Karpas-422 (cell line): ENCODE measurements around the gene INVS. TPM values are rescaled to one million over a fixed set of nuclear protein-coding genes. Genes with fewer than 3 reads are reported as not detected.

ENCODE experiments used
- DNase-seq: peaks from one replicate; pipeline ENCODE4 v3.0.0-alpha.2; 2015
- H2AFZ ChIP-seq: fragments of 200-600 bp; sonication (generic); 2 replicates; pipeline ENCODE4 v1.6.1; 2014; ENCODE audit warnings: antibody characterized with exemption, low read length, mixed read lengths
- H3K27ac ChIP-seq: fragments of 200-600 bp; sonication (generic); 2 replicates; pipeline ENCODE4 v1.5.1; 2014; ENCODE audit warnings: mild to moderate bottlenecking, low read length, moderate library complexity
- H3K27me3 ChIP-seq: fragments of 200-600 bp; sonication (generic); 2 replicates; pipeline ENCODE4 v1.6.1; 2014; ENCODE audit warnings: low read length, mixed read lengths
- H3K36me3 ChIP-seq: fragments of 200-600 bp; sonication (generic); 2 replicates; pipeline ENCODE4 v1.6.1; 2014; ENCODE audit warnings: low read length, mixed read lengths; ENCODE audit not compliant: insufficient read depth
- H3K4me1 ChIP-seq: fragments of 200-600 bp; sonication (generic); 2 replicates; pipeline ENCODE4 v1.6.1; 2014; ENCODE audit warnings: mild to moderate bottlenecking, low read length, mixed read lengths
- H3K4me2 ChIP-seq: fragments of 200-600 bp; sonication (generic); 2 replicates; pipeline ENCODE4 v1.6.1; 2014; ENCODE audit warnings: low read length, low read depth, mild to moderate bottlenecking; ENCODE audit not compliant: poor library complexity, severe bottlenecking
- H3K4me3 ChIP-seq: fragments of 200-600 bp; sonication (generic); 2 replicates; pipeline ENCODE4 v1.5.1; 2014; ENCODE audit warnings: mild to moderate bottlenecking, antibody characterized with exemption, low read length, mixed read lengths
- H3K79me2 ChIP-seq: fragments of 200-600 bp; sonication (generic); 2 replicates; pipeline ENCODE4 v1.6.1; 2014; ENCODE audit warnings: mild to moderate bottlenecking, low read length, mixed read lengths
- H3K9ac ChIP-seq: fragments of 200-600 bp; sonication (generic); 2 replicates; pipeline ENCODE4 v1.6.0; 2014; ENCODE audit warnings: low read length
- H3K9me2 ChIP-seq: fragments of 200-600 bp; sonication (generic), shearing (Covaris generic); replicated peaks from 2 replicates; pipeline ENCODE4 v1.6.0; 2014; ENCODE audit warnings: mild to moderate bottlenecking, low read length, moderate library complexity; ENCODE audit not compliant: insufficient read depth
- H3K9me3 ChIP-seq: fragments of 300-700, 200-600 bp; sonication (generic); 2 replicates; pipeline ENCODE4 v1.6.1; 2014; ENCODE audit warnings: low read length, mixed read lengths
- H4K20me1 ChIP-seq: fragments of 200-600 bp; sonication (generic); 2 replicates; pipeline ENCODE4 v1.6.1; 2014; ENCODE audit warnings: mild to moderate bottlenecking, antibody characterized with exemption, low read length, low read depth; ENCODE audit not compliant: insufficient read depth
- total RNA-seq: library from RNA; depleted of rRNA; stranded (reverse); fragments of >200 nt; shearing (Covaris generic); gene quantifications from 2 replicates; pipeline ENCODE4 v1.2.3, GENCODE V29; 2014; ENCODE audit warnings: low replicate concordance

The INVS gene
- total RNA-seq, 1 experiment from 2014 or later, result 33.8 TPM

DNA sequence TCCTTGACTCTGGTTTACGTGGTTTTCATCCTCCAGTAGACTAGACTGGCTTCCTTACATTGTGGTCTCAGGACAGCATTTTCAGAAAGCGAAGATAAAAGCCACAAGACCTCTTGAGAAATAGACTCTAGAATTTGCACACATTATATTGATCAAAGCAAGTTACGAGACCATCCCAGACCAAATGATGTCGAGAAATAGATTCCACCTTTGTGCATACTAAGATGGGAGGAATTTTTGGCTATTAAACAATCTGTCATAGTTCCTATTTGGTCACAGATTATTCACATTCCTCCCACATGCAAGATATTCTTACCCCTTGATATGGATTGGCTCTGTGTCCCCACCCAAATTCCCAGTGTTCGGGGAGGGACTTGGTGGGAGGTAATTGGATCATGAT, 188.1 kb downstream of the INVS start:
- Histone ChIP-seq H3K27ac (no peak overlapping the region), H3K79me2 (no peaks in the 10 kb centered on the region), H3K4me3 (no peak overlapping the region), H3K4me1 (no peaks in the 10 kb centered on the region), H3K36me3 (peaks cover 14% of the 10 kb centered on the region; the same call in 1 of the 2 replicates), H3K9me2 (no peaks in the 10 kb centered on the region), H3K4me2 (no peak overlapping the region), H3K9ac (no peak overlapping the region), H3K9me3 (no peaks in the 10 kb centered on the region), H3K27me3 (no peaks in the 10 kb centered on the region), H2AFZ (no peak overlapping the region), H4K20me1 (no peaks in the 10 kb centered on the region)
- no peak for DNase-seq

DNA sequence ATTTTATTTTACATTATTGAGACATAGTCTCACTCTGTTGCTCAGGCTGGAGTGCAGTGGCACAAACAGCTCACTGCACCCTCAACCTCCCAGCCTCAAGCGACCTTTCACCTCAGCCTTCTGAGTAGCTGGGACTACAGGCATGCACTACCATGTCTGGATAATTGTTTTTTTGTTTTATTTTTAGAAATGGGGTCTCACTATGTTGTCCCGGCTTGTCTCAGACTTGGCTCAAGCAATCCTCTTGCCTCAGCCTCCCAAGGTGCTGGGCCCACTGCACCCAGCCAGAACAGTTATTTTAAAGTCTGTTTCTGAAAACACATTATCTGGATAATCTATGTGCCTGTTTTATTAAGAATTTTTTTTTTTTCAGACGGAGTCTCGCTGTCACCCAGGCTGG, 191.7 kb downstream of the INVS start:
- no peaks in the 10 kb centered on the region for H4K20me1 ChIP-seq
- no peak overlapping the region for H3K4me2 ChIP-seq
- peaks cover 14% of the 10 kb centered on the region; the same call in 1 of the 2 replicates for H3K36me3 ChIP-seq
- no peaks in the 10 kb centered on the region for H3K27me3 ChIP-seq
- no peaks in the 10 kb centered on the region for H3K9me2 ChIP-seq
- H2AFZ ChIP-seq, result no peak overlapping the region
- no peaks in the 10 kb centered on the region for H3K9me3 ChIP-seq
- H3K4me3 ChIP-seq, result no peak overlapping the region
- DNase-seq, result no peak
- H3K4me1 ChIP-seq, result no peaks in the 10 kb centered on the region
- H3K27ac ChIP-seq, result no peak overlapping the region
- H3K79me2 ChIP-seq, result no peaks in the 10 kb centered on the region
- H3K9ac ChIP-seq, result no peak overlapping the region

DNA sequence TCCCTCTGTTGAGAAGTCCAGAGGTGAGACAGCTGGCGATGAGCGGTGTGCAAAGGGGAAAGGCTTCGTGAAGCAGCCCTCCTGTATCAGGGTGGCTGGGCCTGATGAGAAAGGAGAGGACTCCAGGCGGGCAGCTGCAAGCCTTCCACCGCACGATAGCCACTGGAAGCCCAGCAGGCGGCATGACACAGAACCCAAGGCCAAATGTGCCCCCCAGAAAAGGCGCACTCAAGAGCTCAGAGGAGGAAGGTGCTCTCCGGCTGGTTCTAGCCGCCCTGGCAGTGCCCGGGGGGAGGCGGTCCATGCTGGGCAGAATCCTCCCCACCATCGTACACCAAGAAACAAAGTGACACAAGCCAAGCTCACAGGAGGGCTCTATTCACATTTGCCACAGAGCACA, 193.4 kb downstream of the INVS start:
- Histone ChIP-seq H2AFZ (no peak overlapping the region), H3K36me3 (peaks cover 14% of the 10 kb centered on the region; the same call in 1 of the 2 replicates), H3K79me2 (no peaks in the 10 kb centered on the region), H3K4me3 (no peak overlapping the region), H3K27me3 (no peaks in the 10 kb centered on the region), H3K4me2 (no peak overlapping the region), H3K27ac (no peak overlapping the region), H3K9me3 (no peaks in the 10 kb centered on the region), H3K9me2 (no peaks in the 10 kb centered on the region), H4K20me1 (no peaks in the 10 kb centered on the region), H3K9ac (no peak overlapping the region), H3K4me1 (no peaks in the 10 kb centered on the region)
- no peak for DNase-seq

DNA sequence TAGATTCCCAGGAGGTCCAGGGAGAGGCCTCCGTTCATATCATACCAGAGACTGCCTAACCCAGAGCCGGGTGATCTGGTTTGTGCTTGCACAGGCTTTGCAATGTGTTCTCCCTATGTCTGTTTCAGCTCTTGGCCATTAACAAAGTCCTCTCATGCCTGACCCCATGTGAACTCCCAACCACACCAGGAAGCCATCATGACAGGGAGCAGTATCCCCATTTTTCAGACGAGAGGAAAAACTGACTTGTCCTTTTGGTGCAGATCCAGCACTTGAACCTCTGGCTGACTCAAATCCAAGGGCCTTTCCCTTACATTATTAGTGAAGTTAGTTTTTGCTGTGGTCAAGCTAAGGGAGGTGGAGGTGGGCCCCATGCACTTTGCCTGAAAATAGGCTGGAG, 195.3 kb downstream of the INVS start:
- Histone ChIP-seq H3K36me3 (peaks cover 23% of the 10 kb centered on the region; the same call in 1 of the 2 replicates), H3K9me3 (no peaks in the 10 kb centered on the region), H2AFZ (no peak overlapping the region), H3K4me3 (no peak overlapping the region), H3K4me1 (no peaks in the 10 kb centered on the region), H3K27ac (no peak overlapping the region), H3K27me3 (no peaks in the 10 kb centered on the region), H3K4me2 (no peak overlapping the region), H3K79me2 (no peaks in the 10 kb centered on the region), H3K9me2 (no peaks in the 10 kb centered on the region), H4K20me1 (no peaks in the 10 kb centered on the region), H3K9ac (no peak overlapping the region)
- no peak for DNase-seq

DNA sequence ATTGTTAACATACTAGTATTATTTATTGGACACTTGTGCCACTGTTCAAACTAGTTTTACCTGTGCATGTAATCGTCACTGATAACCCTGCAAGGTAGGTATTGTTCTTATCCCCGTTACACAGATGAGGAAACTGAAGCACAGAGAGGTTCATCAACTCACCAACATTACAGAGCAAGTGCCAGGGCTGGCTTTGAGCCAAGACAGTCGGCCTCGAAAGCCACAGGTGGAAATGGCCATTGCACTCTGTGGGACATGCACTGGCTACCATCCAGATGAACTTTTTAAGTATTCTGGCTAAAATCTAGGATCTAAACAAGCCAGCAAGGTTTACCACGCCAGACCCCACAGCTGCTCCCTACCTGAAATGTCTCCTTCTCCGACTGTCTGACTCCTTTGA, 195.8 kb downstream of the INVS start:
- Histone ChIP-seq H3K4me2 (no peak overlapping the region), H2AFZ (no peak overlapping the region), H3K9ac (no peak overlapping the region), H3K79me2 (no peaks in the 10 kb centered on the region), H4K20me1 (no peaks in the 10 kb centered on the region), H3K4me1 (no peaks in the 10 kb centered on the region), H3K9me3 (no peaks in the 10 kb centered on the region), H3K9me2 (no peaks in the 10 kb centered on the region), H3K27ac (no peak overlapping the region), H3K27me3 (no peaks in the 10 kb centered on the region), H3K4me3 (no peak overlapping the region), H3K36me3 (peaks cover 26% of the 10 kb centered on the region; the same call in 1 of the 2 replicates)
- no peak for DNase-seq

DNA sequence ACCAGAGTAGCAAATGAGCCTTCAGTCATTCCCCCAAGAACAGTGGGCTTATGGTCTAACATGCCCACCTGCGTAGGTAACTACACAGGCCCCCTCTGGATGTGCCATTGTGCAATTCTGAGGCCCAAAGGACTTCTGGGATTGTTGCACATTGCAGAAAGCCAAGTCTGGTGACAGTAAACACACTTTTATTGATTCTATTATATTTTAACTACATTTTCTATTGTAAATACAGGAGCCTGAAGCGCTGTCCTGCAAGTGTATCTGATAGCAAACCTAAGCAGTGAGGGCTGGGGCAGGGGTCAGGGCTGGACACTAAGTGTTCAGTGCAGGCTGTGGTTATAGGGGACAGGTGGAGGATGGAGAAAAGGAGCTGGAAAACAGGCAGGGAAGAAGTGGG, 196.2 kb downstream of the INVS start:
- no peaks in the 10 kb centered on the region for H3K9me2 ChIP-seq
- no peaks in the 10 kb centered on the region for H4K20me1 ChIP-seq
- no peaks in the 10 kb centered on the region for H3K4me1 ChIP-seq
- H3K9ac ChIP-seq, result no peak overlapping the region
- no peak overlapping the region for H3K4me3 ChIP-seq
- no peaks in the 10 kb centered on the region for H3K9me3 ChIP-seq
- no peak overlapping the region for H2AFZ ChIP-seq
- no peak for DNase-seq
- peaks cover 30% of the 10 kb centered on the region; the same call in 1 of the 2 replicates for H3K36me3 ChIP-seq
- no peak overlapping the region for H3K4me2 ChIP-seq
- no peak overlapping the region for H3K27ac ChIP-seq
- no peaks in the 10 kb centered on the region for H3K27me3 ChIP-seq
- H3K79me2 ChIP-seq, result no peaks in the 10 kb centered on the region

DNA sequence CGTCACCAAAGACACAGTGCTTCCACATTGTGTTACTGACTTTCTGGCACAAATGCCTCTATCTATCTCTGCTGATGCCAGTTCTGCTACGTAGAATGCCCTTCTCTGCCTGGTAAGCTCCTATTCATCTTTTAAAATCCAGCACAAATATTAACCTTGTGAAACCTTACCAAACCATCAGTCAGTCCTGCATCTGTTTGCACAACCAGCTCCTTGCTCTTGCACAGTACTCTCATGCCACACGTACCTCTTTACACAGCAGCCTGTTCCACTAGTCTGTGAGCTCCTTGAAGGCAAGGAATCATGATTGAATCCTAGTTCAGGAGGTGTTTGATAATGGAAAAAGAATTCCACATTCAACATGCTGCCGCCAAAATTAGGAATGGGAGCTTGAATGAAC, 197.4 kb downstream of the INVS start:
- no peaks in the 10 kb centered on the region for H3K9me2 ChIP-seq
- H3K27me3 ChIP-seq, result no peaks in the 10 kb centered on the region
- no peaks in the 10 kb centered on the region for H3K4me1 ChIP-seq
- H3K27ac ChIP-seq, result no peak overlapping the region
- no peak for DNase-seq
- H3K36me3 ChIP-seq, result peaks cover 31% of the 10 kb centered on the region; the same call in 1 of the 2 replicates
- H3K9ac ChIP-seq, result no peak overlapping the region
- no peaks in the 10 kb centered on the region for H3K9me3 ChIP-seq
- H4K20me1 ChIP-seq, result no peaks in the 10 kb centered on the region
- H3K79me2 ChIP-seq, result peaks cover 5% of the 10 kb centered on the region; the same call in 1 of the 2 replicates
- H3K4me2 ChIP-seq, result no peak overlapping the region
- no peak overlapping the region for H3K4me3 ChIP-seq
- H2AFZ ChIP-seq, result no peak overlapping the region

DNA sequence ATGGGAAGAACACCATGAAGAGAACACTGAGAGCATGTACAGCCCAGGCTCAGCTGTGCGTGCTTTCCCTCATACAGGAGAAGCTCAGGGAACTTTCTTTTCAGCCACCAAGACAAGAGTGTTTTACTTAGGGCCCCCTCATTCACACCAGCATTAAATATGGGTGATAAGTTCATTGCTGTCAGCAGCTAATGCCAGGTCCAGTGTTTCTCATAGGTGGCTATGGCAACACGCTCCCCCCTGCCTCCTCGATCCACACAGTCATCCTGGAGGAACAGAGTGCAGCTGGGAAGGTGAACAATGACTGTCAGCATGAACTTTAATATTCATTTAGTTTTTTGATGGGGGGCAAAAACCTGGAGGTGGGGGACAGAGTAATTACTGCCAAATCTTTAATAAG, 199.3 kb downstream of the INVS start:
- H3K27me3 ChIP-seq, result no peaks in the 10 kb centered on the region
- H4K20me1 ChIP-seq, result no peaks in the 10 kb centered on the region
- no peak overlapping the region for H3K4me3 ChIP-seq
- no peak overlapping the region for H3K27ac ChIP-seq
- peaks cover 19% of the 10 kb centered on the region for H3K79me2 ChIP-seq
- no peak overlapping the region for H2AFZ ChIP-seq
- no peaks in the 10 kb centered on the region for H3K9me3 ChIP-seq
- peaks cover 46% of the 10 kb centered on the region; the same call in 1 of the 2 replicates for H3K36me3 ChIP-seq
- no peaks in the 10 kb centered on the region for H3K4me1 ChIP-seq
- no peak overlapping the region for H3K9ac ChIP-seq
- H3K4me2 ChIP-seq, result no peak overlapping the region
- DNase-seq, result no peak
- H3K9me2 ChIP-seq, result no peaks in the 10 kb centered on the region

DNA sequence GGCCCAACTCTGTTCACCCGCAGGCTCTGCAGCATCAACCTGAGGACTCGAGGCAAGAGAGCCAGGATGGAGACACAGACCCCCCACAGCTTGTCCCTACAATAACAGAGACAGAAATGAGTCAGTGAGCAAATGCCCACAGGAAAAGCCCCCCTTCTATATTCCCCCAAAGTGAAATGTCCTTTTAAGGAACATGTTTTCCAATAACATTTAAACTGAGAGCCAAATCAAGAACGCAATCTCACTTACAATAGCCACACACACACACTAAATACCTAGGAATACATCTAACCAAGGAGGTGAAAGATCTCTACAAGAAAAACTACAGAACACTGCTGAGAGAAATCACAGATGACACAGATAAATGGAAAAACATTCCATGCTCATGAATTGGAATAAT, 204.7 kb downstream of the INVS start:
- Histone ChIP-seq H3K9me2 (no peaks in the 10 kb centered on the region), H4K20me1 (no peaks in the 10 kb centered on the region), H3K9ac (no peak overlapping the region), H3K27ac (no peak overlapping the region), H2AFZ (no peak overlapping the region), H3K4me3 (no peak overlapping the region), H3K27me3 (no peaks in the 10 kb centered on the region), H3K9me3 (no peaks in the 10 kb centered on the region), H3K4me1 (peaks cover 6% of the 10 kb centered on the region), H3K4me2 (no peak overlapping the region), H3K79me2 (peaks cover 71% of the 10 kb centered on the region), H3K36me3 (peaks cover 60% of the 10 kb centered on the region)
- no peak for DNase-seq
